Measurements from ENCODE around the gene VSNL1.

GRCh38 chr2:17680119-17680518, 139.6 kb downstream of the VSNL1 start:
- TF ChIP-seq REST (tag by site-specific recombination; IDR thresholded peaks at IDR 0.05) (no peak), ZNF148 (tag by site-specific recombination; IDR thresholded peaks at IDR 0.05; ENCODE audit: borderline replicate concordance) (no peak), BCL6B (tag by site-specific recombination; IDR thresholded peaks at IDR 0.05) (no peak)

Measured in HEK293 (cell line).